ELR (cell line): ENCODE measurements around the gene ARNT2.
"Not testable (repeated sequence)": the region's sequence is repeated elsewhere in the genome, so short reads cannot be mapped to it uniquely, and the experiment has no call there.

Experiments used
- DNase-seq: peaks from one replicate; pipeline ENCODE4 v3.0.0-alpha.2; 2015; ENCODE audit warnings: low read depth

ARNT2 gene

GRCh38 chr15:80491163-80491847, 87.1 kb downstream of the ARNT2 start:
- DNase-seq = no peak

DNA sequence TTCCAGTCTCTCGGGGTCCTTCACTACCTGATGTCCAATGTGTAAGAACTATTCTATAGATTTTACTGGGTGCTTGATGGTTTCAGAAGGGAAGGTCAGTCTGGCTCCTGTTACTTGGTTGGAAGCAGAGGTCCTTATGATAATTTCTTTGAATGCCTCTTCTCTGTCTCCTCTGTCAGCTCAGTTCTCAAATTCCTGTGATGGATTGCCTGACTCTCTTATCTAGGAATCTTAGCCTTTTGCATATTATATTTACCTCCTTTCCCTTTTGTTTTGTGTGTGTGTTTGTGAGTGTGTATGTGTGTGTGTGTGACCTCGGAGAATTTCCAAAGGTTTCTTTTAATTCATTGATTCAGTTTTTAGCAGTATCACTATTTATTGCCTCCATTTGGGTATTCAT, 88.2 kb downstream of the ARNT2 start:
- DNase-seq = no peak

- DNase-seq = no peak
These were observed 88.7 kb downstream of the ARNT2 start for GRCh38 chr15:80492874-80493273.

GRCh38 chr15:80494351-80494751, 90.2 kb downstream of the ARNT2 start:
- DNase-seq = peak; percentile 91

DNA sequence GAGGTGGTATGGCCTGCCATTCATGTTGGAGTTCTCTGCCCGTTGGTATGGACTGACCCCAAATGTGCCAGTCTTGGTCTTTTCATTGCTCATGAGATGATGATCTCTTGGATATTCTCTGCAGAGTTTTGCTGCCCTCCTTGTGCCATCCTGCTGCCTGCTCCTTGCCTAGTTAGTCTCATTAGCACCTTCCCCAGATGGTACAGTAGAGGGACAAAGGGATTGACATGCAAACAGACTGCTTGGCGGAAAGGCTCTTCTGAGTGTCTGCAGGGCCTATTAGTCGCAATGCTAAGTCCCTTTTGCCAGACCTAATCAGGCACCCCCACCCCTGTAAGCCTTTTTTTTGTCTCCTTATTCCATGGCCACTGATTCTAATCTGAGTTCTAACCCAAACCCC, 90.6 kb downstream of the ARNT2 start:
- no peak for DNase-seq

DNA sequence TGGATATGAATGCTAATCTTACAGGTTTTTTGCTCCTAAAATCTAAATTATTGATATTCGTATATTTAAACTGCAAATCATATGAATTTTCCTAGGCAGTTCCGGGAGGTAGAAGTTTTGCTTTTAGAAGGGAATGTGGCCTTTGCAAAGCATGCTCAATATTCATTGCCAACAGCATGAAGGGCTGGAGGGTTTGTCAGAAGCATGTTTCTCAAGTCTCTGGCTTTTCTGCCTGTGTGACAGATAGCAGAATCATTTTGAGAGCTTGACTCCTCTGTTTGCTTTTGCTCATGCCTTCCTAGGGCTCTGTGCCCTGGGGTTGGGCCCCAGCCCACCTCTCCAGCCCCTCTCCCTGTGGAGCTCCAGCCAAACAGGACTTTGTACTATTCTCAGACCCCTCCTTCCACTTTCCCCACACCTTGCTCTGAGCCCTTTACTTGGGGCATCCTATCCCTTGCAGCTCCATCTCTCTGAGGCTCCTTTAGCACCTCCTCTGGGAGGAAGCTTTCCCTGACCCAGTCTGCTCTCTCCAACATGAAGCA, 91.3 kb downstream of the ARNT2 start:
- DNase-seq = no peak

GRCh38 chr15:80496096-80496495, 91.9 kb downstream of the ARNT2 start:
- no peak for DNase-seq

GRCh38 chr15:80497221-80497620, 93.0 kb downstream of the ARNT2 start:
- no peak for DNase-seq

GRCh38 chr15:80498652-80499051, 94.5 kb downstream of the ARNT2 start:
- no peak for DNase-seq

- DNase-seq = no peak
These were observed 95.8 kb downstream of the ARNT2 start for GRCh38 chr15:80500021-80500420.

DNA sequence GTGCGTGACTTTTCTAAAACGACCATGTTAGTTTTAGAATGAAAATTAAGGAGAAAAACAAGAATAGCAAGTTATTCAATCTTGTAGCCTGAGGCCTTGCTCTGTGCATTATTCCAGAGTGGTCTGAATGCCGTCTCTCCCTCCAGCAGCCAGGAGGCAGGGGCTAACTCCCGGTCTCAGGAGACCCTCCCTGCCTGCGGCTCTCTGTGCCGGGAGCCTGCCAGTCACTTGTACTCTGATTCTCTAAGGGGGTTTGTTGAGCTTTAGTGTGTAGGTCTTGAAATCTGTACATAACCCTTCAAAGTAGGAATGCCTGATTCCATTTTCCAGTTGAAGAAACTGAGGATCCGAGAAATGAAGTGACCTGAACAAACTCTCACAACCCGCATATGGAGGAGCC, 97.3 kb downstream of the ARNT2 start:
- DNase-seq = no peak

GRCh38 chr15:80502782-80503181, 98.6 kb downstream of the ARNT2 start:
- no peak for DNase-seq

- DNase-seq = no peak
These were observed 99.3 kb downstream of the ARNT2 start for GRCh38 chr15:80503319-80503952.

GRCh38 chr15:80504931-80505330, 100.7 kb downstream of the ARNT2 start:
- no peak for DNase-seq

GRCh38 chr15:80506286-80506893, 102.2 kb downstream of the ARNT2 start:
- DNase-seq = no peak

DNA sequence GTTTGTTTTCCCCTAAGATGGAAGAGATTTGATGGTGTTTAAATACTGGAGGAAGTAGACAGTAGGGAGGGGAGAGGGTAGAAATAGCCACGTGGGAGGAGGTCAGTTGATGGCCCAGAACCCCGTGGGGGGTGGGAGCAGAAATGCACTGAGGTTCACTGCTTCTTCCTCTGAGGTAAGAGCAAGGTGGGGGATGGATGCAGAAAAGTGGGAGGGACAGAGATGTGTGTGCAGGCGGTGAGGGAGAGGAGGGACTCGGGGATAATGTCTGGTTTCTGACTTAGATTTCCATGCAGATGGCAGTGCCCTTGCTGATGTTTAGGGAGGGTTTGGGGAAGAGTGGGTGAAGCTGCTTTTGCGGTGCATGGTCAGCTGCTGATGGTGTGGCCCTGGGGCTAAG, 102.9 kb downstream of the ARNT2 start:
- DNase-seq = peak; percentile 12

GRCh38 chr15:80507638-80508316, 103.6 kb downstream of the ARNT2 start:
- peak; percentile 44 for DNase-seq

GRCh38 chr15:80508783-80509182, 104.6 kb downstream of the ARNT2 start:
- DNase-seq = no peak

DNA sequence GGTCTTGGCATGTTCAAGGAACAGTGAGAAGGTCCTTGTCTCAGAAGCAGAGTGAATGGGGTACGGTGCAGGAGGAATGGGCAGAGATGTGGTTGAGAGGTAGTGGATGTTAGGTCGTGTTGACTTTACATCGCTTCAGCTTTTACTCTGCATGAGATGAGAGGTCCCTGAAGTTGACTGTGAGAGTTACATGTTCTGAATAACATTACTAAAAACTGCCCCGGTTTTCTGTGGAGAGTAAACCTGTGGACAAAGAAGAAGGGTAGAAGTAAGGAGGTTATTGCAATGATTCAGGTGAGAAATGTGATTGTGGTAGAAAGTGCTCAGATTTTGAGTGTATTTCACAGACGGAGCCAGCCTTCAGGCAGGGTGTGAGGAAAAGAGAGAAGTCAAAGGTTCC, 105.6 kb downstream of the ARNT2 start:
- DNase-seq = no peak

DNA sequence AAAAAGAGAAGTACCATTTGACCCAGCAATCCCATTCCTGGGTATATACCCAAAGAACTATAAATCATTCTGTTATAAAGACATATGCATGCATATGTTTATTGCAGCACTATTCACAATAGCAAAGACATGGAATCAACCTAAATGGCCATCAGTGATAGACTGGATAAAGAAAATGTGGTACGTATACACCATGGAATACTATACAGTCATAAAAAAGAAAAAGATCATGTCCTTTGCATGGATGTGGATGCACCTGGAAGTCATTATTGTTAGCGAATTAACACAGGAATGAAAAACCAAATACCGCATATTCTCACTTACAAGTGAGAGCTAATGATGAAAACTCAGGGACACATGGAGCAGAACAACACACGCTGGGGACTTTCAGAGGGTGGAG, 106.8 kb downstream of the ARNT2 start:
- not testable (repeated sequence) for DNase-seq

DNA sequence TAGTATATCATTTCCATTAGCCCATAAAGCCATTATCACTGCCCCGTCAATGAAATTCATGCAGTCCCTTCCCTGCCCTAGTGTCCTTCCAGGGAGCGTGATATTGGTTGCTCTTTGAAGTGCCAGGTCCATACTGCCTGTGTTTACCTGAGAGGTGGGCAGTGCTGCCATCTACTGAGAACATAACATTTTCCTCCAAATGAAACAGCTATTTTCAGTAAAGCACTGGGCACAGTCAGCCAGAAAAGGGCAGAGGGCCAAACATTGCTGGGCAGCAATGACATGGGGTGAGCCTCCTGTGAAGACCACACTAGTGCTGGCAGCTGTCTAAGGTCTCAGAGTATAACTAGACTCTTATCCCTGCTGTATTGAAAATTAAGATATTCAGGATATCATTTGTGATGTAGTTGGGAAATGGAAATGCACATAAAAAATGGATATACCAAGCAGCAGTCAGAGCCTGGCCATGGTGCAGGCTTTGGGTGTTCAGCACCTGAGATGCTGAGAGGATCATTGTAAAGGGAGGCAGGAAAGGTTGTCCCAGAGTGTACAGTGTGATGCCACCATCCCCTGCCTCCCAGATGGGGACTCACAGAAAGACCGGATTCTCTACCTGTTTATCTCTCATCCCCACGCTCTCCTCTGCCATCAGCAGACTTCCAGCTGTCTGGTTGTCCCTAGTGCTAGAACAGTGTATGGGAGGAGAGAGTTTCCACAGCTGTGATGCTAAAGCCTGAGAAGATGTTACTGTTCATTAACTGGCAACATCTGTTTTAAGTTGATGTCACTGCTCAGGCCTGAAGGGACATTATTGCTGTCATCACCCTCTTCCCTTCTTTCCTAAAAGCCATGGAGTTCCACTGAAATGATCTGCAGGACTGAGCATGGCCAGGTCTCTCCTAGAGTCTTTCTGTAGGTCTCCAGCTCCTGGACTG, 108.8 kb downstream of the ARNT2 start:
- DNase-seq = peak; percentile 43
